Renal cortex interstitium (tissue), 11 donors: Measurements from ENCODE around the gene CYP17A1. TPM values are rescaled to one million over a fixed set of nuclear protein-coding genes. Genes with fewer than 3 reads are reported as not detected.
"Not testable (repeated sequence)": the region's sequence is repeated elsewhere in the genome, so short reads cannot be mapped to it uniquely, and the experiment has no call there.

Experiments used
- DNase-seq, 11 donors: peaks; one replicate each; pipeline ENCODE4 v3.0.0-alpha.2; 2013; ENCODE audit warnings: low read depth in 9 of 11, low spot score in 4 of 11; ENCODE audit errors: extremely low read depth in 1 of 11
- polyA plus RNA-seq, 3 donors: library from polyadenylated mRNA; unstranded; fragments of 120-200 nt; gene quantifications; one replicate each; pipeline ENCODE4 v1.2.1, GENCODE V29; 2013; ENCODE audit not compliant: insufficient read length in 3 of 3

The CYP17A1 gene
- polyA plus RNA-seq, 3 donors: 0.39 to 0.66 (median 0.54) TPM

DNA sequence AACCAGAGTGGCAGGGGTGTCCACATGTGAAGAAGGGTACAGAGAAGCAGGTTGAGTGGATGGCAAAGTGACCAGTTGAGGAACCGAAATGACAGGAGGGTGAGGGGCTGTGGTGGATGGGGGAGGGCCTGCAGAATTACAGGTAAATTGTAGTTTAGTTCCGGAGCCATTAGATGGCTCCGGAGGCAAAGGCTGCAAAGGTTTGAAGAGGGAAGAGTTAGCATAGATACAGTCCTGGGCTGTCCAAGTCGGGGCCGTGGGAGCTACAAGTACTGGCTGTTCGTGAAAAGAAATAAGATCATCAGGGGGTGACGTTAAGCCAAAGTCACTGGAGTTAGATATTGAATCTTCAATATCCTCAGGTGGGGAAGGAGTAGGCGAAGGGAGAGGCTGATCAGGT lies 5.9 kb upstream of the CYP17A1 start:
- DNase-seq: not testable (repeated sequence)

DNA sequence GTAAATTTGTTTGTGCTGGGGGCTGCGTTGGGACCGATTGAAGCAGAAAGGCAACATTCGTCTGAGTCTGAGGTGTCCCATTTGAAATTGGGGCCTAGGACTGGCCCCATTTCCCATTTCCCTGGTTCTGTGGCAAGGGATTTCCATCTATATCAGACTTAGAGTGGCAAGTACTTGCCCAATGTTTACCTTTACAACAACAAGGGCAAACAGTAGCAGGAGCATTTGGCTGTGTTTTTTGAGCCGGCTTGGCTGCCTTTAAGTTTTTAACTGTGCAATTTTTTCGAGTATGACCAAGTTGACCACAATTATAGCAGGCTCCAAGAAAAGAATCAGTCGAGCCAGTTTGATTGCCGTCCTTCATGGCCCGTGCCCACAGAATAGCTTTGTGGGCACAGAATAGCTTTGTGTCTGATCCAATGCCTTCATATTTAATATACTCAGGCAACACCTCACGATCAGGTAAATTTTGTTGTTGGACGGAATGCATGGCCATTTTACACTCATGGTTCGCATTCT lies 4.7 kb upstream of the CYP17A1 start:
- DNase-seq: no peak

DNA sequence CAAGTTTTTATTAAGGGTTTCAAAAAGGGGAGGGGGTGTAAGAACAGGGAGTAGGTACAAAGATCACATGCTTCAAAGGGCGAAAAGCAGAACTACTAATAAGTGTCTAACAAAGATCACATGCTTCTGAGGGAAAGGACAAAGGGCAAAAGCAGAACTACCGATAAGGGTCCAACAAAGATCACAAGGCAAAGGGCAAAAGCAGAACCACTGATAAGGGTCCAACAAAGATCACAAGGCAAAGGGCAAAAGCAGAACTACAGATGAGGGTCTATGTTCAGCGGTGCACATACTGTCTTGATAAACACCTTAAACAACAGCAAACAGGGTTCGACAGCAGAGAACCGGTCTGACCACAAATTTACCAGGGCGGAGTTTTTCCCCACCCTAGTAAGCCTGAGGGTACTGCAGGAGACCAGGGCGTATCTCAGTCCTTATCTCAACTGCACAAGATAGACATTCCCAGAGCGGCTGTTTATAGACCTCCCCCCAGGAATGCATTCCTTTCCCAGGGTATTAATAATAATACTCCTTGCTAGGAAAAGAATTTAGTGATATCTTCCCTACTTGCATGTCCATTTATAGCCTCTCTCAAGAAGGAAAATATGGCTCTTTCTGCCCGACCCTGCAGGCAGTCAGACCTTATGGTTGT lies 1.2 kb upstream of the CYP17A1 start:
- not testable (repeated sequence) for DNase-seq

DNA sequence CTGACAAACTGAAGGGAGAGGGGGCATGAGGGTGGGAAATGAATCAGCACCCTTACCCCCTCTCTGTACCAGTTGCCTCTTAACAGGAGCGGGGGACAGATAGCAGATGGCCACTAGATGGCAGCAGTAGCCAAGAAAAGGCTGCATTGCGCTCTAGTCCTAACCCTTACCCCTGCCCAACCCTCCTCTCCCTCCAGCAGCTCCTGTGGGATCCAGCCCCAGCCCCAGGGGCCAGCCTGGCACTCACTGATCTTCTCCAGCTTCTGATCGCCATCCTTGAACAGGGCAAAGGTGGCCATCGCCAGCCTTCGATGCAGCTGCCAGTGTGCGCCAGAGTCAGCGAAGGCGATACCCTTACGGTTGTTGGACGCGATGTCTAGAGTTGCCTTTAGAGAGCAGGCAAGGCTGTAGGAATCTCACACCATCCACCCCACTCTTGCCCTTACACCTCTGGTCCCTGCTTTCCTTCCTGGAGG lies 2.2 kb downstream of the CYP17A1 start:
- peak in 6 of 11 donors; percentile 63 to 77 (median 72) for DNase-seq

DNA sequence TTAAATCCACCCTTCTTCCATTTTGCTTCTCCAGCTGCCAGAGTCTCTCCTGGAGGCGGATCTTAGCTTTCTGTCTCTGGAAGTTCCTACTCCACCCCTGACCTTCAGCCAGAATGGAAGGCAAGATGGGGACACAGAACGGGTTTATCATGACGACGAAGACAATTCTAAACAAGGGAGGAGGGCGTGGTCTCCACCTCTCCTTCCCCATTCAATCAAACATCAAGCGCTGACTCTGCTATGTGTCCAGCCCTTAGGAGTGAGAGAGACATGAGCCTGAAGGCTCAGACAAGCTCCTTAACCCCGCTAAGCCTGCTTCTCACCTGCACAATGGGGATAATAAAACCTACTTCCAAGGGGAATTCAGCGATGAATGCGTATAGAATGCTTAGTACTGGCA lies 3.1 kb downstream of the CYP17A1 start:
- no peak for DNase-seq

DNA sequence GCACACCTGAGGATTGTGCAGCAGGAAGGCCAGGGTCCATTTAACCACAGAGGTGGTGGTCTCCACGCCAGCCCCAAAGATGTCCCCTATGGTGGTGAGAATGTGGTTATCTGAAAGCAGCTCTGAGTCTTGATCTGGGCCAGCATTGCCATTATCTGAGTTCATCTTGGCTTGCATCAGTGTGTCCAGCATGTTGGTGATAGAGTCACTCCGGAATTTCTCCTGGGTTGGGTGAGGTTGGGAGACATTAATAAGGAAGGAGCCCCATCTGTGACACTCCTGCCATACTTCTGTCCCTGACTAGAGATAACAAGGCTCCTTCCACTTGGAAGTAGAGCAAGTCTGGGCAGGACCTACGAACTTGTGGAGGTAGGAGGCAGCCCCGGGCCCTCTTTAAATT lies 4.2 kb downstream of the CYP17A1 start:
- DNase-seq: no peak

DNA sequence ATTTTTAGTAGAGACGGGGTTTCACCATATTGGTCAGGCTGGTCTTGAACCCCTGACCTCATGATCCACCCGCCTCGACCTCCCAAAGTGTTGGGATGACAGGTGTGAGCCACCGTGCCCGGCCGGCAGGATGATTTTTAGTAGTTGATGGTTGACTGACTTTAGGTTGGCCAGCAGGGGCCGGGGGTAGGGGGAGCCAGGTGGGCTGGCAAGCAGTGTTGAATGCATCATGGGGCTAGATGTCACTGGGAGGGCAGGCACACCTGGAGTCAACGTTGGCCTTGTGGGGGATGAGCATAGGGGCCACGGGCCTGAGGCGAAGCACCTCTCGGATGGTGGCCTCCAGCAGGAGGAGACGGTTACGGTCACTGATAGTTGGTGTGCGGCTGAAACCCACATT lies 5.0 kb downstream of the CYP17A1 start:
- no peak for DNase-seq

DNA sequence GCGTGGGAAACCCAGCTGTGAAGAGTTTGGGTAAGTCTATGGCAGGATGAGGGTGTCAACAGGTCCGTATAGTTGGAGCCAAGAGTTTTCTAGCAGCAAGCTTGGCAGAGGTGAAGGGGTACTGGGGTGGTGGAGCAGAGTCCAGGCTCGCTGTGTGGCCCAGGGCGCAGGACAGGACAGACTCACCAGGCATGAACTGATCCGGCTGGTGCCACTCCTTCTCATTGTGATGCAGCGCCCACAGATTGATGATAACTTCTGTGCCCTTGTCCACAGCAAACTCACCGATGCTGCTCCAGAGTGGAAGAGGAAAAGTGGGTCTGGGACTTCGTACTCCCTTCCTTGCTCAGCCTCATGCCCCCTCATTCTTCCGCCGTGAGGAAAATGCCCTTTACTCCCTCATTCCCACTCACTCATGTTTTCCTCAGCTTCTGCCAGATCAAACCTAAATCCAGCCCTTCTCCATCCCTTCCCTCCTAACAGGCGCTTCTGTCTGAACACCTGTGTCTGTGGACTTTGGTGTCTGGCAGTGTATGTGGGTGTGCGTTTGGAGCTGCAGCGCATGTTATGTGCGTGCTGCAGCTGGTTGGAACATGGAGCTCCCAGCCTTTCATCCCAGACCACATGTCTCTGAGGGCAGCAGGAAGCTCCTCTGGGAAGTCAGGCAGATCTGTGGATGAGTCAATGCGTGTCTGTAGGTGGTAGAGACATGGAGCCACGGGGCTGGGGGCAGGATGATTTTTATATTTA lies 5.7 kb downstream of the CYP17A1 start:
- DNase-seq: no peak

DNA sequence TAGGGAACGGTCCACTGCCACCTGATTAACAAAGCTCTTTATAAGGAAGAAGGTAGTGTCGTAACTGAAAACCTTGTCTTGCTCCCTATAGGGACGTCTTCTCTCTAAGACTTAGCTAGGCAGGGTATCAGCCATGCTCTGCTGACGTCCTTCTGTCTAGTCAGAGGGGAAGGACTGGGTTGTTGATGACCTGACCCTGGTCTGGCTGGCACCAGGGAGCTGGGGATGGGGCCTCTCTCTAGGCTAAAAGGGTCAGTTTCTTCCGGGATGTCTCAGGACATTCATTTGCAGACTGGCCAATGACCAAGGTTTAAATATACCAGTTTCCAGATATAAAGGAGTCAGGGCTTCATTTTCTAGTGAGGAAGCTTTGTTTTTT lies 9.6 kb downstream of the CYP17A1 start:
- DNase-seq: no peak

DNA sequence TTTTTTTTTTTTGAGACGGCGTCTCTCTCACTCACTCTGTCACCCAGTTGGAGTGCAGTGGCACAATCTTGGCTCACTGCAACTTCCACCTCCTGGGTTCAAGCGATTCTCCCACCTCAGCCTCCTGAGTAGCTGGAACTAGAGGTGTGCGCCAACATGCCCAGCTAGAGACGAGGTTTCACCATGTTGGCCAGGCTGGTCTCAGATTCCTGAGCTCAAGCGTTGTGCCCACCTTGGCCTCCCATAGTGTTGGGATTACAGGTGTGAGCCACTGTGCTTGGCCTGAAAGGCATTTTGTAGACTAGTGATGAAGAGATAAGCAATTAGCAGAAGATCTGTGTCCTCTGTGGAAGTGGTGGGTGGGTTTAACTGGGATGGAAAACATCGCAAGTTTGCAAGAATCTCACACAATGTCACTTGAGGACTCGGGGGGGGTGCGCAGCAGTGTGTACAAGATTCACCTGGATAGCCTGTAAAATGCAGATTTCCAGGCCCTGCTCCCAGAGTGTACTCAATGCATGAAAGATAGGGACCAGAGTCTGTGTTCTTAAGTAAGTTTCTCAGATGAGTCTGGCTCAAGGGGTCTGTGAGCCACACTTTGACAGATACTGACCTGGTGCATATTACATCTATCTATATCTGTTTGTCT lies 10.9 kb downstream of the CYP17A1 start:
- DNase-seq: no peak

DNA sequence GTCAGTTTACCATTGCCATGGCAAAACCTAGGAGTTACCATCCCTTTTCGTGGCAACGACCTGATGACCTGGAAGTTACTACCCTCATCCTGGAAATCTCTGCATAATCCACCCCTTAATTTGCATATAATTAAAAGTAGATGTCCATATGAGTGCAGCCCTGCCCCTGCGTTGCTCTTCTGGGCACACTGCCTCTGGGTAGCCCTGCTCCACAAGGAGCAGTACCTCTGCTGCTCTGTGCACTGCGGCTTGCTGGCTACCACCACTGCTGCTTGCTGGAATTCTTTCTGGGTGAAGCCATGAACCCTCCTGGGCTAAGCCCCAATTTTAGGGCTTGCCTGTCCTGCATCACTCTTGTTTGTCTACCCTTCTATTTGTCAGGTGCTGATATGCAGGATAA lies 12.5 kb downstream of the CYP17A1 start:
- DNase-seq: no peak

DNA sequence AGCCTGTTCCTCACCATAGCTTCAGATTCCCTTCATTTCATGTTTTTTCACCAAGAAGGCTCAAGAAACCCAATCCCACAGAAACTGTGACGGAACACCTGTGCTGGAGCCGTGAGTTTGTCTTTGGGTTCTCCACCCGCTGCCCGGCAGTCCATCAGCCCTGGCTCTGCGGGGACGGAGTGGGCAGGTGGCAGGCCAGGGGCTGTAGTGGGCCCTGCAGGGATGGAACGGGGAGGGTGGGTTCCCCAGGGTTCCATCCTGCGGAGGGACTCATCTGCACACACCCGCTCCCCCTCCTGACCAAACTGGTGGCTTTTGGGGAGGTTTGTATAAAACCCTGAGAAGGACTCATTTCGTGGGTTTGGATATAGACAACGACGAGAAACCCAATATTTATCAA lies 15.0 kb downstream of the CYP17A1 start:
- no peak for DNase-seq

DNA sequence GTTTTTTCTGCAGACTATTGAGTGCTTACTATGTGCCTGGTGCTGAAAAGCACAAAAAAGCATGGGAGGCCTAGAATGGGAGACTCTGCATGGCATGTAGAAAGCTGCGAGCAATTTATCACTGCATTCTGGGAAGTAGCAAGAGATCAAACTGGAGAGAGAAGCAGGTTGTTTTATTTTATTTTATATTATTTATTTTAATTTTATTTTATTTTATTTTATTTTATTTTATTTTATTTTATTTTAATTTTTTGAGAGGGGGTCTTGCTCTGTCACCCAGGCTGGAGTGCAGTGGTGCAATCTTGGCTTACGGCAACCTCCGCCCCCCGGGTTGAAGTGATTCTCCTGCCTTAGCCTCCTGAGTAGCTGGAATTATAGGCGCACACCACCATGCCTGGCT lies 17.2 kb downstream of the CYP17A1 start:
- not testable (repeated sequence) for DNase-seq

DNA sequence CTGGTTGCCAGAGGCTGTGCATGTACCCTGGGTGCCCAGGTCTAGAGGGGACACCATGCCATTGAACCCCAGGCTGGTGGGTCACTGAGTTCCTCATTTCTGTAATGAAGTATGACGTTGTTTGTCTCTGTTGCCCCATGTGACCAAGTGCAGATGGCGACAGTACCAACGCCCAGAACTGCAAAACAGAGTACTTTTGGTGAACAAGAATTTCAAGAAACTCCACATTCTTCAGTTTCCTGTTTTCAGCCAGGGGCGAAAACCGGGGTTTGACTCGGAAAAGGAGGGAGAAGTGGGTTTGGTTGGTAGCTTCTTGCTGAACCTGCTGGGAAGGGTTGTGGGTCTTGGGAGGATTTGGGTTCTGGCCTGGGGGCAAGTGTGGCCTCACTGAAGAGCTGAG lies 18.2 kb downstream of the CYP17A1 start:
- DNase-seq: peak in 1 of 11 donors; percentile 41

DNA sequence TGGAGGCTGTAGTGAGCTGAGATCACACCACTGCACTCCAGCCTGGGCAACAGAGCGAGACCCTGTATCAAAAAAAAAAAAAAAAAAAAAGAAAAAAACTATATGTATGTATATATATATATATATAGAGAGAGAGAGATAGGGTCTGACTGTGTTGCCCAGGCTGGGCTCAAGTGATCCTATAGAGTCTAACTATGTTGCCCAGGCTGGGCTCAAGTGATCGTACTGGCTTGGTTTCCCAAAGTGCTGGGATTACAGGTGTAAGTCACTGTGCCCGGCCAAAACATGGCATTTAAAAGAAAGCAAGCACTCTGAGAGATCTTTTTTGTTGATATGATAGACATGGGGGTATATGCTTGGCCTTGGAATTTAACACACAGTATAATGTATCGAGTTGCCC lies 20.0 kb downstream of the CYP17A1 start:
- no peak for DNase-seq

DNA sequence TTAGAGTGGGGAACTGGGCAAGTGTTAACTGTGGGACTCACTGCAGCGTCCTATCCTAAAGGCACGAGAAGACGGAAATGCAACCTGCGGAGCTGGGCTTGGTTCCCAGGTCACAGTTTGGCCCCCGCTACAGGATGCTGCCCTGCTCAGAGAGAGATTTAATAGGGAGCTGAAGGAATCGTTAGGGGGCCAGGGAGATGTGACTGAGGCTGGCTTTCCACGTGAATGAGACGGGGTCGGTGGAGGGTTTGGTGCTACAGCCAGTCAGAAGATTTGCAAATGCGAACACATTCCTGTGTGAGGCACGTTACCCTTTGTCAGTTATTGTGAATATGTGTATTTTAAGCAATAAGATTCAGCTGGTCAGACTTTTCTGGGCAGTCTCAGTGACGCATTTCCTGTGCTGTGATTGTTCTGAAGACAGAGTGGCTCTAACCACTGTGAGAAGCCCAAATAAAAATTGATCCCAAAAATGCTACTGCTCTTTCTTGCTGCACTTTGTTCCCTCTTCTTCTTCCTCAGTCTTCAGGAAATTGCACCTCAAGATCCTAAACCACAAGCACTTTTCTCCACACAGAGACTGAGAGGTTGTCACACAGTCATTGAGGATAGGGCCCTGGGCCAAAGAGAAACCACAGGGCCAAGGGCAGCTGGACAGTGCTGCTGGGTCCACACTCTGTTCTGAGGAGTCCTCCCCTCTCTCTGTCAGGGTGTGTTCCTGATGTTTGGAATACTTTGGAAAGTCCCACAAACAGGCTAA lies 21.2 kb downstream of the CYP17A1 start:
- no peak for DNase-seq

DNA sequence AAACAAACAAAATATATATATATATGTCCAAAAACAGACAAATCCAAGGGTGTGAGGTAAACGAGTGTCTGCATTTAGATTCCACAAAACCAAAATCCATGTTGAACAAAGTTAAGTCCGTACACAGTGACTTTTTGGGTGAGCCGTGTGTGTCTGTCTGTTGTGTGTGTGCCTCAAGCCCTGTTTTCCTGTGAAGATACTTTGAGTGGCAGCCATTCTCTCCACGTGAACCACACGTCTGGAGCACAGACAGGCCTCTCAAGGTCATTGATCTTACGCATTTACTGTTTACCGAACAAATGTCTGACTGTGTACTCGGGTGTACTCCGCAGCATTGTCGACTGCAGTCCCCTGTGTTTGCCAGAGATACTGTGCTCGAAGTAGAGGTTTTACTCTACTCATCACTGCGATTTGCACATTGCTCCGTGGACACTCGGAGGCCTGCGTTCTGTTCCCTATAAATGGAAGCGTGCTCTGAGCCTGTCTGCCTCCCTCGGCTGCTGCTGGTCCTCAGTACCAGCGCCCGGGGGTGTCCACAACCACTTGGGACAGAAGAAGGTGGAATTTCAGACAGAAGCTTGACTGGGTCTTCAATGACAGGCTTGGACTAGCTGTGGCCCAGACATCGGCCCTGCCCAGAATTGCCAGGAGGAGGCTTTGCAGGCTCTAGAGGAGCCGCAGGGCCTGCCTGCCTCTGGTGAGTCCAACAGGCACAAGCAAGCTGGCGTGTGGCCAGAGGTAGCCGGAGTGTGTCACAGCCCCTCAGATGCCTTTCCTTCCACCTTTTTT lies 22.1 kb downstream of the CYP17A1 start:
- DNase-seq: no peak

DNA sequence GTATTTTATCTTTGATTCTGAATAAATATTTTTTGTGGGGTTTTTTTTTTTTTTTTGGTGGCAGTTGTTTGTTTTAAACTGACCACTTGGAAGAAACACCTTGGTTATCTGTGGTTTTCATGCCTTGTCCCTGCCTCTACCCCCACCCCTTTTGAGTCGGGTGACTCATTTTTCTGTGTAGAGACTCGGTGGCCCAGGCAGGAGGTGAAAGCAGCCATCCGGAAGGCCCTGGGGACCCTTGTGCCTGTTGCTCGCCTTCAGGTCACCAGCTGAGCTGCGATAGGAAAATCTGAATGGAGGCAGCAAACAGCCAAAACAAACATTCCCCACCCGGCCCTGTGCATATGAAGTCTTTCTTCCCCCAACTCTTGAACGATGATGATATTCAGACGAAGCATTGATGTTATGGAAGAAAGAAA lies 22.8 kb downstream of the CYP17A1 start:
- DNase-seq: no peak
